ENCODE measurements around the gene ZNF831. TPM values are rescaled to one million over a fixed set of nuclear protein-coding genes. Genes with fewer than 3 reads are reported as not detected.

The ZNF831 gene
- total RNA-seq, 1 experiment from 2014 or later: 0.15 TPM

- H2AFZ ChIP-seq (ENCODE audit: low read depth, low read length, poor library complexity, severe bottlenecking): no peak overlapping the region
- CTCF ChIA-PET: no interaction called here
- POLR2A ChIA-PET: no interaction called here
- DNase-seq (ENCODE audit: low read depth, low spot score): no peak
- H3K9ac ChIP-seq (ENCODE audit: low read length): no peak overlapping the region
- no peaks in the 10 kb centered on the region for H3K36me3 ChIP-seq (ENCODE audit: control insufficient read depth in 1 of 2, insufficient read depth in 2 of 2, low read length in 2 of 2)
- no peak for TF ChIP-seq EZH2phosphoT487 (IDR thresholded peaks at IDR 0.05; ENCODE audit: borderline replicate concordance)
- no peak for TF ChIP-seq JUND (IDR thresholded peaks at IDR 0.05)
- TF ChIP-seq ELF1 (IDR thresholded peaks at IDR 0.05; ENCODE audit: borderline replicate concordance, low read depth): no peak
- TF ChIP-seq, protein P1, sequence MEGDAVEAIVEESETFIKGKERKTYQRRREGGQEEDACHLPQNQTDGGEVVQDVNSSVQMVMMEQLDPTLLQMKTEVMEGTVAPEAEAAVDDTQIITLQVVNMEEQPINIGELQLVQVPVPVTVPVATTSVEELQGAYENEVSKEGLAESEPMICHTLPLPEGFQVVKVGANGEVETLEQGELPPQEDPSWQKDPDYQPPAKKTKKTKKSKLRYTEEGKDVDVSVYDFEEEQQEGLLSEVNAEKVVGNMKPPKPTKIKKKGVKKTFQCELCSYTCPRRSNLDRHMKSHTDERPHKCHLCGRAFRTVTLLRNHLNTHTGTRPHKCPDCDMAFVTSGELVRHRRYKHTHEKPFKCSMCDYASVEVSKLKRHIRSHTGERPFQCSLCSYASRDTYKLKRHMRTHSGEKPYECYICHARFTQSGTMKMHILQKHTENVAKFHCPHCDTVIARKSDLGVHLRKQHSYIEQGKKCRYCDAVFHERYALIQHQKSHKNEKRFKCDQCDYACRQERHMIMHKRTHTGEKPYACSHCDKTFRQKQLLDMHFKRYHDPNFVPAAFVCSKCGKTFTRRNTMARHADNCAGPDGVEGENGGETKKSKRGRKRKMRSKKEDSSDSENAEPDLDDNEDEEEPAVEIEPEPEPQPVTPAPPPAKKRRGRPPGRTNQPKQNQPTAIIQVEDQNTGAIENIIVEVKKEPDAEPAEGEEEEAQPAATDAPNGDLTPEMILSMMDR (IDR thresholded peaks at IDR 0.05 in 2 of 3, conservative IDR thresholded peaks at IDR 0.05 in 1 of 3; ENCODE audit: borderline replicate concordance in 1 of 3, insufficient read depth in 1 of 3, low read depth in 2 of 3, low read length in 2 of 3): no peak
- no peak for TF ChIP-seq YY1 (IDR thresholded peaks at IDR 0.05; ENCODE audit: extremely low read depth, insufficient replicate concordance, low read depth, low read length)
- TF ChIP-seq, protein P2, sequence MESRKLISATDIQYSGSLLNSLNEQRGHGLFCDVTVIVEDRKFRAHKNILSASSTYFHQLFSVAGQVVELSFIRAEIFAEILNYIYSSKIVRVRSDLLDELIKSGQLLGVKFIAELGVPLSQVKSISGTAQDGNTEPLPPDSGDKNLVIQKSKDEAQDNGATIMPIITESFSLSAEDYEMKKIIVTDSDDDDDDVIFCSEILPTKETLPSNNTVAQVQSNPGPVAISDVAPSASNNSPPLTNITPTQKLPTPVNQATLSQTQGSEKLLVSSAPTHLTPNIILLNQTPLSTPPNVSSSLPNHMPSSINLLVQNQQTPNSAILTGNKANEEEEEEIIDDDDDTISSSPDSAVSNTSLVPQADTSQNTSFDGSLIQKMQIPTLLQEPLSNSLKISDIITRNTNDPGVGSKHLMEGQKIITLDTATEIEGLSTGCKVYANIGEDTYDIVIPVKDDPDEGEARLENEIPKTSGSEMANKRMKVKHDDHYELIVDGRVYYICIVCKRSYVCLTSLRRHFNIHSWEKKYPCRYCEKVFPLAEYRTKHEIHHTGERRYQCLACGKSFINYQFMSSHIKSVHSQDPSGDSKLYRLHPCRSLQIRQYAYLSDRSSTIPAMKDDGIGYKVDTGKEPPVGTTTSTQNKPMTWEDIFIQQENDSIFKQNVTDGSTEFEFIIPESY (IDR thresholded peaks at IDR 0.05; ENCODE audit: extremely low read depth, insufficient replicate concordance, low read length): no peak
- TF ChIP-seq EGR1 (IDR thresholded peaks at IDR 0.05; ENCODE audit: low read depth): no peak
- TF ChIP-seq TCF7L2 (IDR thresholded peaks at IDR 0.05; ENCODE audit: borderline replicate concordance, extremely low read depth, insufficient read depth, insufficient read length): no peak
- no peak overlapping the region for H3K4me3 ChIP-seq (replicated peaks in 1 of 2; ENCODE audit: low read depth in 1 of 2, low read length in 2 of 2)
- H3K4me2 ChIP-seq (ENCODE audit: low read length): no peak overlapping the region
- ATAC-seq: no peak
- H3K9me3 ChIP-seq (ENCODE audit: control insufficient read depth in 1 of 2, insufficient read depth in 1 of 2, low read depth in 1 of 2, low read length in 2 of 2): no peaks in the 10 kb centered on the region
- no peaks in the 10 kb centered on the region for H3K79me2 ChIP-seq (ENCODE audit: insufficient read depth, low read length)
- BruUV-seq (replicated peaks): no TSS peak
- RAD21 ChIA-PET (ENCODE audit: low non-redundant PET in 1 of 2, low total read pairs in 2 of 2, uncharacterized antibody in 2 of 2, unreplicated experiment in 2 of 2): no interaction called here
- no peak overlapping the region for H3K27ac ChIP-seq (ENCODE audit: low read depth, low read length)
- intact Hi-C loops (cut with micrococcal nuclease): no loop called here
- H4K20me1 ChIP-seq (ENCODE audit: insufficient read depth): peaks cover 3% of the 10 kb centered on the region; the same call in 1 of the 2 replicates
- no peaks in the 10 kb centered on the region for H3K4me1 ChIP-seq (ENCODE audit: control insufficient read depth in 1 of 2, insufficient read depth in 2 of 2, low read length in 2 of 2)
- H3K27me3 ChIP-seq (ENCODE audit: insufficient read depth, low read length): peaks cover 70% of the 10 kb centered on the region
- no peaks in the 10 kb centered on the region for H3K9me2 ChIP-seq (ENCODE audit: insufficient read depth)
Observed at GRCh38 chr20:59165891-59166709, 2.5 kb downstream of the ZNF831 start.
